Stimulated activated CD8-positive, alpha-beta memory T cell treated with anti-CD3 and anti-CD28 coated beads, Interleukin-7, amount 100 ng/mL, for 24 hours (primary cell): Measurements from ENCODE around the gene MAP4K2.

ENCODE experiments used
- DNase-seq: peaks from one replicate; pipeline ENCODE4 v3.0.0-alpha.2; 2020; ENCODE audit warnings: low read depth

Gene MAP4K2

GRCh38 chr11:64754124-64754918 lies 48.7 kb downstream of the MAP4K2 start:
- no peak for DNase-seq

GRCh38 chr11:64753380-64754123 lies 49.5 kb downstream of the MAP4K2 start:
- DNase-seq, result no peak

- no peak for DNase-seq
Observed at GRCh38 chr11:64753019-64753379, 50.0 kb downstream of the MAP4K2 start.

- no peak for DNase-seq
Observed at GRCh38 chr11:64752175-64752970, 50.6 kb downstream of the MAP4K2 start.

GRCh38 chr11:64751580-64751979 lies 51.4 kb downstream of the MAP4K2 start:
- no peak for DNase-seq

- DNase-seq, result no peak
Observed at GRCh38 chr11:64751136-64751535, 51.9 kb downstream of the MAP4K2 start.

GRCh38 chr11:64750361-64751054 lies 52.5 kb downstream of the MAP4K2 start:
- no peak for DNase-seq

GRCh38 chr11:64747961-64748665 lies 54.9 kb downstream of the MAP4K2 start:
- DNase-seq, result no peak

- DNase-seq, result no peak
Observed at GRCh38 chr11:64746486-64746885, 56.5 kb downstream of the MAP4K2 start.

- no peak for DNase-seq
Observed at GRCh38 chr11:64745521-64746328, 57.3 kb downstream of the MAP4K2 start.

- no peak for DNase-seq
Observed at GRCh38 chr11:64745189-64745520, 57.9 kb downstream of the MAP4K2 start.

GRCh38 chr11:64744544-64745188 lies 58.3 kb downstream of the MAP4K2 start:
- DNase-seq, result no peak

- peak; percentile 61 for DNase-seq
Observed at GRCh38 chr11:64743591-64744543, 59.1 kb downstream of the MAP4K2 start, which contains the start of gene RASGRP2. Gene RASGRP2, minus strand, starts transcription at chr11:64744142. Its CDS starts 1,276 bp downstream, at chr11:64742866.

GRCh38 chr11:64742889-64743590 lies 60.0 kb downstream of the MAP4K2 start:
- DNase-seq, result no peak

GRCh38 chr11:64742087-64742888 lies 60.7 kb downstream of the MAP4K2 start:
- no peak for DNase-seq

- DNase-seq, result no peak
Observed at GRCh38 chr11:64741375-64742086, 61.5 kb downstream of the MAP4K2 start.

- no peak for DNase-seq
Observed at GRCh38 chr11:64739871-64740270, 63.1 kb downstream of the MAP4K2 start.
